Vein endothelial cell (primary cell): ENCODE measurements around the gene SLX1B. TPM values are rescaled to one million over a fixed set of nuclear protein-coding genes. Genes with fewer than 3 reads are reported as not detected.

Source experiments
- small RNA-seq: library from RNA; depleted of rRNA; stranded (forward); fragments of <200 nt; gene quantifications from one replicate; pipeline ENCODE3, GENCODE V24; 2012
- total RNA-seq: library from RNA; depleted of rRNA; stranded (reverse); fragments of >200 nt; gene quantifications from 2 replicates; pipeline ENCODE4 v1.2.3, GENCODE V29; 2012

Gene SLX1B
- 40.3 and 43.8 TPM in 2 replicates for total RNA-seq

GRCh38 chr16:29454269-29454668, at the start of gene SLX1B, which contains the start of gene BOLA2:
Gene SLX1B, plus strand, starts transcription at chr16:29454533.
Gene BOLA2, minus strand, starts transcription at chr16:29454351. Its CDS starts 98 bp downstream, at chr16:29454253.

GRCh38 chr16:29459706-29460646, 5.6 kb downstream of the SLX1B start, which contains the start of gene SULT1A4:
Gene SULT1A4, plus strand, starts transcription at chr16:29459913. Its CDS starts 1,473 bp downstream, at chr16:29461386.

GRCh38 chr16:29506308-29506707, 52.0 kb downstream of the SLX1B start, which contains the start of gene NPIPB12:
Gene NPIPB12, minus strand, starts transcription at chr16:29506408.

Small RNA genes within 50 kb of the gene (small RNA-seq; reads per million reads assigned to genes)
- gene AC133555.2 = not detected

Other genes with a start within 250 kb of the SLX1B start
- gene NPIPB11, start 47.8 kb upstream of the SLX1B start, total RNA-seq = under 0.01 and 6.0 TPM in 2 replicates
- 24.2 and 26.7 TPM in 2 replicates for gene BOLA2, start 182 bp upstream of the SLX1B start, total RNA-seq
- 1.3 and 9.5 TPM in 2 replicates for gene SULT1A4, start 5.4 kb downstream of the SLX1B start, total RNA-seq
- 22.3 and 31.7 TPM in 2 replicates for gene NPIPB12, start 51.9 kb downstream of the SLX1B start, total RNA-seq
- not detected in 2 replicates for gene SPN, start 208.7 kb downstream of the SLX1B start, total RNA-seq
- 0.10 TPM in 1 of 2 replicates, not detected in the other for gene QPRT, start 224.6 kb downstream of the SLX1B start, total RNA-seq